Chondrocyte (in vitro differentiated cells): Measurements from ENCODE around the gene OR2H2. TPM values are rescaled to one million over a fixed set of nuclear protein-coding genes. Genes with fewer than 3 reads are reported as not detected.

Source experiments
- DNase-seq: peaks from one replicate; pipeline ENCODE4 v3.0.0; 2021; ENCODE audit warnings: mixed read lengths, low spot score
- H3K27ac Mint-ChIP-seq: one replicate; pipeline ENCODE4 v1.8.0; 2021; ENCODE audit warnings: mild to moderate bottlenecking, moderate library complexity, mixed read lengths; ENCODE audit not compliant: unreplicated experiment
- H3K27me3 Mint-ChIP-seq: 2 replicates; pipeline ENCODE4 v1.8.0; 2021; ENCODE audit warnings: low read depth, mixed read lengths
- H3K36me3 Mint-ChIP-seq: 2 replicates; pipeline ENCODE4 v1.8.0; 2021; ENCODE audit warnings: low read depth, mixed read lengths
- H3K4me1 Mint-ChIP-seq: 2 replicates; pipeline ENCODE4 v1.8.0; 2021; ENCODE audit warnings: low read depth, mild to moderate bottlenecking, mixed read lengths
- H3K4me3 Mint-ChIP-seq: one replicate; pipeline ENCODE4 v1.8.0; 2021; ENCODE audit warnings: mild to moderate bottlenecking, moderate library complexity, mixed read lengths; ENCODE audit not compliant: unreplicated experiment
- H3K9me3 Mint-ChIP-seq: 2 replicates; pipeline ENCODE4 v1.8.0; 2021; ENCODE audit warnings: low read depth, mixed read lengths
- CTCF ChIP-seq: fragments of 200-600 bp; sonication (generic); IDR thresholded peaks from 2 replicates; pipeline ENCODE4 v1.5.0; 2021; ENCODE audit warnings: antibody characterized with exemption, mild to moderate bottlenecking, moderate library complexity
- total RNA-seq: library from RNA; stranded (reverse); gene quantifications from 3 replicates; pipeline ENCODE4 v1.2.1, GENCODE V29; 2021

Gene OR2H2
- total RNA-seq, 1 donor from 2014 or later = not detected

GRCh38 chr6:29633534-29633905 lies 48.6 kb downstream of the OR2H2 start:
- Mint-ChIP-seq H3K27me3 (no peaks in the 10 kb centered on the region), H3K9me3 (no peaks in the 10 kb centered on the region), H3K36me3 (no peaks in the 10 kb centered on the region), H3K4me1 (peaks cover 43% of the 10 kb centered on the region), H3K27ac (peak overlapping the region; percentile 79), H3K4me3 (peak overlapping the region; percentile 78)
- TF ChIP-seq CTCF = no peak
- no peak for DNase-seq

DNA sequence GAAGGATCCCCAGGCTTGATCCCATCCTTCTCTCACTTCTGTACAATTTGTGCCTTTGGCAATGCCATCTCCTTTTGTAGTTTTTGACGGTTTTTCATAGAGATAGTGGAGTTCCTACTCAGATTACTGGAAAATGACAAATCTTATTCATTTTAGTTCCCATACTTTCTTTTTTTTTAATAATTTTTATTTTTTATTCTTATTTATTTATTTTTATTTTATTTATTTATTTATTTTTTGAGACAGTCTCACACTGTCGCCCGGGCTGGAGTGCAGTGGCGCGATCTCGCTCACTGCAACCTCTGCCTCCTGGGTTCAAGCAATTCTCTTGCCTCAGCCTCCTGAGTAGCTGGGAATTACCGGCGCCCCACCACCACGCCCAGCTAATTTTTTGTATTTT lies 52.3 kb downstream of the OR2H2 start:
- Mint-ChIP-seq H3K27me3 (peaks cover 2% of the 10 kb centered on the region), H3K27ac (no peak overlapping the region), H3K36me3 (no peaks in the 10 kb centered on the region), H3K4me3 (no peak overlapping the region), H3K9me3 (no peaks in the 10 kb centered on the region), H3K4me1 (peaks cover 9% of the 10 kb centered on the region)
- no peak for DNase-seq
- no peak for TF ChIP-seq CTCF

Other genes starting within 250 kb of the OR2H2 start
- gene OR5V1, start 216.3 kb upstream of the OR2H2 start, total RNA-seq = not detected in 3 replicates
- gene OR12D3, start 209.8 kb upstream of the OR2H2 start, total RNA-seq = not detected in 3 replicates
- gene OR12D2, start 189.5 kb upstream of the OR2H2 start, total RNA-seq = not detected in 3 replicates
- not detected in 3 replicates for gene OR12D1, start 170.2 kb upstream of the OR2H2 start, total RNA-seq
- not detected in 3 replicates for gene OR10C1, start 145.8 kb upstream of the OR2H2 start, total RNA-seq
- gene OR11A1, start 128.1 kb upstream of the OR2H2 start, total RNA-seq = not detected in 3 replicates
- gene OR2H1, start 128.0 kb upstream of the OR2H2 start, total RNA-seq = not detected in 3 replicates
- gene MAS1L, start 97.2 kb upstream of the OR2H2 start, total RNA-seq = not detected in 3 replicates
- gene UBD, start 25.4 kb upstream of the OR2H2 start, total RNA-seq = not detected in 3 replicates
- 46.6 to 62.4 TPM (median 50.7 TPM) in 3 replicates for gene GABBR1, start 48.1 kb downstream of the OR2H2 start, total RNA-seq
- 0.82 TPM in 1 of 3 replicates, not detected in the others for gene MOG, start 72.0 kb downstream of the OR2H2 start, total RNA-seq
- not detected in 3 replicates for gene ZFP57, start 96.0 kb downstream of the OR2H2 start, total RNA-seq
- 5.1 to 6.6 TPM (median 6.4 TPM) in 3 replicates for gene HLA-F, start 138.3 kb downstream of the OR2H2 start, total RNA-seq
- 0.30 to 0.46 TPM in 2 of 3 replicates, not detected in the other for gene HLA-G, start 242.7 kb downstream of the OR2H2 start, total RNA-seq